GM18498 (cell line): ENCODE results near the gene UBE3A.
"Not testable (repeated sequence)": the region's sequence is repeated elsewhere in the genome, so short reads cannot be mapped to it uniquely, and the experiment has no call there.

Experiments
- ATAC-seq: cut with Tn5 transposase; IDR thresholded peaks from one replicate; pipeline ENCODE4 v1.9.1; 2021; ENCODE audit warnings: mild to moderate bottlenecking, moderate library complexity; ENCODE audit not compliant: unreplicated experiment

The UBE3A gene

DNA sequence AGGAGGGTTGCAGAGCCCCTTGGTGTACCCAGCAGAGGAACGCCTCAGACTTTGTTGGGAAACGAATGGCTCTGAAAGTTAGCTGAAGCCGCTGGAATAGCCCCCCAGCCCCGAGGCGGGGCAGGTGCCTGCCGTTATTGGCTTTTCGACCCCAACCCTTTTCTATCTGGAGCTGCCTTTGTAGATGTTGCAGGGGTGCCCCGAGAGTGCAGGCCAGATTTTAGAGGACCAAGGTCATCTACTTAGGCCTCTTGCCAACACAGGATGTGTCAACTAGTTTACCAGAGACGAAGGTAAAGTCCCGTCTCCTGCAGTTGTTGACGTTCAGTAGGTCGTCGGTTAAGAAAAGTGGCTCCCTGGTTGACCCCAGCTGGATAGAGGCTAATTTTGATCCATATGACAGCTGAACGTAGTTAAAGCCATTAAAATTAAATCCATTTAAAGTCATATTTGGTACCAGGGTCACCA lies 579 bp upstream of the UBE3A start:
- peak; percentile 13 for ATAC-seq

DNA sequence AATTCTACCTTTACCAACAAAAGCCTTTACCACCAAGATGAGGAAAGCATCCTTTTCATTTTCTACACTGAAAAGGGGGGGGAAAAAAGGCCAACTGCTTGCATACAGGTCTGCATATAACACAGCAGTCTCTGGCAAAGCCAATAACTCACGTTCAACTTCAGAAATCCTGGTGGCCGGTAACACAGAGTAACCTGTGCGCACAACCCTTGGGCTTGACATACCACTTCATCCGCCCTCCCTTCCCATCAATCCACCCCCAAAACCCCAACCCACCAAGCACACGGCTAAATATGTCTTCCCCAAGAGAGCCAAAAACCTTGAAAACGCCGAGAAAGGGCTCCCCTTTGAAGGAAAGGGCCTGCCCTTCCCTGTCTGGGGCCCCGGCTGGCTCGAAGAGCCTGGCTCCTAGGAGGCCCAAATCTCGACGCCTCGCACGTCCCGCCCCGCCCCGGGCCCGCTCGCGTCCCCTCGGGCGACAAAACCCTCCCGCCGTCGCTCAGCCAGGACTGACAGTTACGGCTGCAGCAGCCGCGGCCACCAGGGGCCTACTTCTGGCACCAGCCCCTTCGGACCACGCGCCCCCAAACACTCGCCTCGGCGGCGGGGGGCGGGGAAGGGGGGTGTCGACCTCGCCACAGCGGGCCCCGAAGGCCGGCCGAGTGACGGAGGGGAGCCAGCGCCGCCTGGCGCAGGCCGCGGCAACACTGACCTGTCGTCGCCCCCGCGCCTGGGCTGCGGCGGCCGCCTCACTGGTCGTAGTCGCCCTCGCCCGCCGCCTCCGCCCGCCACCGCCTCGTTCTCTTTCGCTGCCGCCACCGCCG lies 835 bp downstream of the UBE3A start:
- ATAC-seq, result peak; percentile 50

DNA sequence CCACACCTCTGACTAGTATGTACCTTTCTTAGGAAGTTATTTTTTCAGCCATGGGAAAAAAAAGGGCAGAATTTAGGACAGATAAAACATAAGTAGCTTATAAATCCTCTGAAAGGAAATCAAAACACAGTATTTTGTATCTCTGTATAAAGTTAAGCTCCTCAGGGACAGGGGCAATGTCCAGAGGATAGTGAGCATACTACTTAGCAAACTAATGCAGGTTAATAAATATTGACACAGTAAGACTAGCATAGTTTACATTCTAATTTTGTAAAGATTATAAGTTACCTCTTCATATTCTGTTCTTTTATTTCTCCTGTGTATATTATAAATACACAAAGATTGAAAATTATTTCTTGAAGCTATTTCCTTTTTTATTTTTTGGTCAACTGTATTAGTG lies 2.1 kb downstream of the UBE3A start:
- no peak for ATAC-seq

DNA sequence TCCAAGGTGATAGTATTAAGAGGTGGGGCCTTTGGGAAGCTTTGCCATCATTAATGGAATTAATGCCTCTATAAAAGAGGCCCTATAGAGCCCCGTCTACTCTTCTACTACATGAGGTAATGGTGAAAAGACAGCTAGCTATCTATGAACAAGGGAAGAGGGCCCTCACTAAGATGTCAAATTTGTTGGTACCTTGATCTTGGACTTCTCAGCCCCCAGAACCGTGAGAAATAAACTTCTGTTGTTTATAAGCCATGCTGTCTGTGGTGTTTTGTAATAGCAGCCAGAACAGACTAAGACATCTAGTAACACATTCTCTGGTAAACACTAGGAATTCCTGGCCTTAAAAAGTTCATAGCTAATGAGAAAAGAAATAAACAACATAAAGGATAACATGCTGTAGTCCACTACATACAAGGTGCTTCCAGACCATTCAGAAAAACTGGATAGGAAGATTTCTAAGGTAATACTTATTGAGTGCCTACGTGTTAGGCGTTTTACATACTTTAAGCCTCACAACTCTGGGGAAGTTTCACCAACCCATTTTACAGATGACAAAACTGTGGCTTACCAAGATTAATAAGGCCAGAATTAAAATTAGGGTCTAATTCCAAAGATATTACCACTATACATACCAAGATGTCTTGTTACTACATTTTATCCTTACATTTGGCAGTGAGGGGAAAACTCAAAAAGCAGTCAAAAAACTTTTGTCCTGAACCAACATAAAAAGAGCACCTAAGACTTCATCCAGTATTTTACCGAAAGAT lies 3.2 kb downstream of the UBE3A start:
- ATAC-seq, result no peak

DNA sequence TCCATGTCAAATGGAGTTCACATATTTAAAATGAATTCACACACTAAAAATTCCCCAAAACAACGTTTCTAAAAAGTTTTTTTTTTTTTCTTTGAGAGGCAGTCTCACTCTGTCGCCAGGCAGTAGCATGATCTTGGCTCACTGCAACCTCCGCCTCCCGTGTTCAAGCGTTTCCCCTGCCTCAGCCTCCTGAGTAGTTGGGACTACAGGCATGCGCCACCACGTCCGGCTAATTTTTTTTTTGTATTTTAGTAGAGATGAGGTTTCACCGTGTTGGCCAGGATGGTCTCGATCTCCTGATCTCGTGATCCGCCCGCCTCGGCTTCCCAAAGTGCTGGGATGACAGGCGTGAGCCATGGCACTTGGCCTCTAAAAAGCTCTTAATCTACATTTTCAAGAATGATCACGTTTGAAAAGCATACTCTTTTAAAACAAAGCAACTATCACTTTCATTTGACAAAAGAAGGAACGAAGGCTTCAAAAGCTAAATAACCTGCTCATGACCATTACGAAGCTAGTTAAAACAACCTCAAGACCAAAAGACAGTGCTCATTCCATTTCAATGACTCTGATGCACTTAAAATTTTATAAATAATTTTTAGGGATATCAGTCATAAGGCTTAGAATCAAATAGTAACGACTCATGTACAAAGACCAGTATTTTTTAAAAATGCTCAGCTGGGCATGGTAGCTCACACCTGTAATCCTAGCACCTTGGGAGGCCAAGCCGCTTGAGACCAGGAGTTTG lies 5.5 kb downstream of the UBE3A start:
- no peak for ATAC-seq

DNA sequence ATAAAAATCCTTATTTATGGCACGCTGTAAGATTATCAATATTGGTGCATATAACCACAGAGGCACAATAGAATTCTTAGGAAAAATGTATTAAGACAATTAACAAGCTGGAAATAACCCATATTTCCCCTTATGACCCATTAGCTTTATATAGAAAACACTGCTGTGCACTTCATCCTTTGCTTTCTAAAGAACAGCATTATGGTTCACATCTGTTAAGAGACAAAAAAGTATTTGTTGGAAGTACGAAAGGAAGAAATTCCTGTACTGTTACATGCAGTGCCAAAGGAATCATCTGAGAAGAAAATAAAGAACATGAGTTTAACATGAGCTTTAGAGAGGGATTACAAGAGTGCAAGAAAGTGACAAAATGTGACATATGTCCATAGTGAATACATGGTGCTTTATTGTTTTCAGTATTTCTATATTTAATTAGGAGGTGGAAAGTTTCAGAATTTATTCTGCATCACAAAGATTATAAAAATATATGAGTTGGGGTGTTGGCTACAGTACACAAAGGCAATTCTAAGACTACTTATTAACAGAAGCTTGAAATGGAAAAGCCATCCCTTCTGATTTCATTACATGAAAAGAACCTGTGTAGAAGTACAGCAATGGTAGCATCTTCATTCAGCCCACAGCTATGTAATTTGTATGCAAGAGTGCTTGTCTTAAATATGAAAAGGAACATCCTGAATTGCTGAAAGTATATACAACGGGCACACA lies 6.8 kb downstream of the UBE3A start:
- no peak for ATAC-seq

DNA sequence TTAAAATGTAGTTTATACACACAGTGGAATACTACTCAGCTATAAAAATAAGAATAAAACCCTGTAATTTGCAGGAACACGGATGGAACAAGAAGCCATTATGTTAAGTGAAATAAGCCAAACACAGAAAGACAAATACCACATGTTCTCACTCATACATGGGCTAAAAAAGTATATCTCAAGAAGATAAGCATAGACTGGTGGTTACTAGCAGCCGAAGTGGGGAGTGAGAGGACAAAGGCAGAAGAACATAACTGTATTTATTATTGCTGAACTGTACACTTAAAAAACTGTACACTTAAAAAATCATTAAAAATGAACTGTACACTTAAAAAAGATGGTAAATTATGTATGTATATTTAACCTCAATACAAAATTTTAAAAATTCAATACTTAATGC lies 11.0 kb downstream of the UBE3A start:
- ATAC-seq, result no peak

DNA sequence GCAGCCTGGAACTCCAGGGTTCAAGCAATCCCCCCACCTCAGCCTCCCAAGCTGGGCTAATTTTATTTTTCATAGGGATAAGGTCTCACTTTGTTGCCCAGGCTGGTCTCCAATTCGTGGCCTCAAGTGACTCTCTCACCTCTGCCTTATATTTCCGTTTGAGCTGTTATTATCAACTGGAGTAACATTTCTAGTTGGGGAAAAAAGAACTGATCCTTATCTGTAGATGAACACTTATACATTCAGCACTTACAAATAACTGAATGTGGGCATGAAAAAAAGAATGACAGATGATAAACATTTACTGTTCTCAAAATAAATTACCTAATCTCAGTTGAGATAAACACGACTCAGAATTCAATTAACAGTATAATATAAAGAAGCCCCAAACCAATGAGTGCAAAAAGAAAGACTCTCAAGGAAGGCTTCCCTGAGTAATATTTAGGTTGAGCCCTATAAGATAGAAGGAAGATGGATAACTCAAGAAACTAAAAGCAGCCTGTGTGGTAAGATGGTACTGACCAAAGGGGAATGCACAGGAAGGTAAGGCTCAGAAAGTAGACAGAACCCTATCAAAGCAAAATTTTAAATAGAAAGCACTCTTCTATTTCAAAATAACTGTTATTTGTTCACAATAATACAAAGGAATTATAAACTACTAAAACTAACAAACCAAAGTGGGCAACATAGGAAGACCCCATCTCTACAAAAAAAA lies 11.8 kb downstream of the UBE3A start:
- no peak for ATAC-seq

DNA sequence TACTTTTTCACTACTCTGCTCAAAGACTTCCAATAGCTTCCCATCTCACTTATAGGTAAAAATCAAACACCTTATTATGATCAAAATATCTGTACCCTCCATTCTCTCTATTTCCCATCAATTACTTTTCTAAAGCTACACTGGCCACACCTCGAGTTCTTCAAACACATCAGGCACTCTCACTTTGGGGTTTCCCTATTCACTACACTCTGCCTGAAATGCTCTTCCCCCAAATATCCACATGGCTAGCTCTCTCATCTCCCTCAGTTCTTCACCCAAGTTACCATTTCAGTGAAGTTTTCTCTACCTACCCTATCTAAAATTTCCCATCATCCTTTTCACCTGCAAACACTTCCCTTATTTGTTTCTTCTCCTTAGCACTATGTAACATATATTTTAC lies 14.8 kb downstream of the UBE3A start:
- ATAC-seq, result no peak

DNA sequence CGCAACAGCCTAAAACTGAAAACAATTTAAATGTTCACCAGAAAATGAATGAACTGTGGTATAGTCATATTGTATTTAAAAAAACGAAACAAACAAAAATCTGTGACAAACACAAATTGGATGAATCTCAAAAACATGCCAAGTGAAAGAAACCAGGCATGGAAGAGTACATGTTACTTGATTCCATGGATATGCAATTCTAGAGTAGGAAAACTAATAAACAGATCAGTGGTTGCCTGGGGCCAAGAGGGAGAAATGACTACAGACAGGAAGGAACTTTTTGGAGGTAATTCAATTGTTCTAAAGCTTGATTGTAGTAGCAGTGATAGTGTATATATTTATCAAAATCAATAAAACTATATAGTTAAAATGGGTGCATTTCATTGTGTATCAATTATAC lies 16.8 kb downstream of the UBE3A start:
- ATAC-seq, result no peak

DNA sequence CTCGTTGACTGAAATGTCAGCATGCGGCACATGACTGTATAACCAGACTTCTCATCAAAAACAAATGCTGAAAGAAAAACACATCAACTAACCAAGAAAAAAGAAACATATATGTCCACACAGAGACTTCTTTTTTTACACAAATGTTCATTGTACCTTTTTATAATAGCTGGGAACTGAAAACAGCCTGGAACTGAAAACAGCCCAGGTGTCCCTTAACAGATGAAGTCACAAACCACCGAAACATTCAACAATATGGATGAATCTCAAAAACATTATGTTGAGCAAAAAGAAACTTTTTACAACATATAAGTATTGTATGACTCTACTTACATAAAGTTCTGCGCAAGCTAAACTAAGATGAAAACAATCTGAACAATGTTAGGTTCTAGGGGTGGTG lies 20.6 kb downstream of the UBE3A start:
- no peak for ATAC-seq

DNA sequence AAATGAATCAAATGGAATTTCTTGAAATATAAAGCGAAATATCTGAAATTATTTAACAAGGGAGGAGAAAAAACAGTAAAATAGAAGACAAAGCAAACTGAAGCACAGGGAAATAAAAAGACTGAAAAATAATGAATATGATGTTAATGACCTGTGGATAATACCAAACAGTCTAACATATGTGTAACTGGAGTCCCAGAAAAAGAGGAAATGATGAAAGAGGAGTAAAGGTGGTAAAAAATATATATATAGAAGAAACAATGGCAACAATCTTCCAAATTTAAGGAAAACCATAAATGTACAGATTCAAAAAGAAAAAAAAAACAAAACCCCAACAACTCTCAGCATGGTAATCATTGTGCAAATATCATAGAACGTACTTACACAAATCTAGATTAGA lies 21.2 kb downstream of the UBE3A start:
- no peak for ATAC-seq

DNA sequence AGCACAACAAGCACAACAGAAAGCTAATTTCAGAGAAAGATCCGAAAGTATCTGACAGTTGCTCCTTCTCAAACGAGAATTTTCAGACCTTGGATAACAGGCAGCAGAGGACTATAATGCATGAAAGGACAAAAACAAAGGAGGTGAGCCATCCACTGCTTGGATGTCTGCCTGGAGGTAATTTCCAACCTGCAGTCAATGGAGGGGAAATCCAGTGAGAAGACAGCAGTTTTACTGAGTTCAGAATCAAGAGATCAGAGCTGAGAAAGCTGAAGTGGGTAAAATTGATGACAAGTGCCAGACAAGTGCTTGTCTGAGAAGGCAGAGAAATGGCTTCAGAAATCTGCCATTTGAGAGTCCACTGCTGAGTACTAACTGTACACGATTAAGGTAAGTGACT lies 22.1 kb downstream of the UBE3A start:
- no peak for ATAC-seq

DNA sequence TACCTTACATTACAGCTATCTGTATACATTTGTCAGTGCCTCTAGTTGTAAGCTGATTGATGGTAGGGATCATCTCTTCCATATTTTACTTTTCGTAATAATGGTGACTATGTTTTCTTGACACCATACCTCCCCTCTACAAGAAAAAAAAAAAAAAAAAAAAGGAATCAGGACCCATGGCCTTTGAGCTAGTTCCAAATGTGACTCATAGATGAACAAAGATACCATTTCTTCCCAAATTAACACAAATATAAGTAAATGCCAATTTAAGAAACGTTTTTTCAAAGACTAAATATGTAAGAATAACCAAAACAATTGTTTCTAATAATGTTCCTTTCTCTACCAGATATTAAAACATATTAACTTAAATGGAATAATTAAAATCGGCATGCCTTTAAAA lies 23.1 kb downstream of the UBE3A start:
- ATAC-seq, result no peak

DNA sequence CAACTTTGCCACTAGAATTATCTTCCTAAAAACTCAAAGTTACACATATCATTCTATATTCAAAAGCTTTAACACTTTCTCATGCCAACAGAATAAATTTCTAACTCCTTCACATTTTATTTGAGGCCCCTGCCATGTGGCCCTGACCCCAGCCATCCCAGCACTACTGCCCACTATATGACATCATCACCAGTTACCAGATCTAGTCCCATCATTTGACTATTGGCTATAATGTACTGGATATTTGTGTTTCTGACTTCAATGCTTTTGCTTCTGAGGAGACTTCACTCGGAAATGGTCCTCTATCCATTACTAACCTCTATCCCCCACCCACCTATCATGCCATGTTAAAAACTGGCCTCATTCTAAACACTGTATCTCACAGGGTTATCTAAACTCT lies 23.6 kb downstream of the UBE3A start:
- no peak for ATAC-seq

DNA sequence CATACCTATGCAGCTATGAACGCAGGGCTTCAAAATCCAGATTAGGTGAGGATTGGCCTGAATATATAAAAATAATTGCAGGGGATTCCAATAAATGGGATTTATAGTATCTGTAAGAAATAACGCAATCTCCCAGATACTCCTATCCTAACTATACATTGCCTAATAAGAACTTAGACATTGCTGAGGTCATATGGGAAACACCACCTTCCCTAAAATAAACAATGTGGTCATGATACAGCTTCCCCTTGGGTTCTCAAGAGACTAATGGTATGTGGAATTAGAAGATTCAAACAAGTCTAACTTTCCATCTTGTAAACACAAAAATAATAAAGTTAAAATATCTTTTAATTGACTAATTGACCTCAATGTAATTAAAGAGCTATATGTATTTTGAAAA lies 28.2 kb downstream of the UBE3A start:
- ATAC-seq, result no peak

DNA sequence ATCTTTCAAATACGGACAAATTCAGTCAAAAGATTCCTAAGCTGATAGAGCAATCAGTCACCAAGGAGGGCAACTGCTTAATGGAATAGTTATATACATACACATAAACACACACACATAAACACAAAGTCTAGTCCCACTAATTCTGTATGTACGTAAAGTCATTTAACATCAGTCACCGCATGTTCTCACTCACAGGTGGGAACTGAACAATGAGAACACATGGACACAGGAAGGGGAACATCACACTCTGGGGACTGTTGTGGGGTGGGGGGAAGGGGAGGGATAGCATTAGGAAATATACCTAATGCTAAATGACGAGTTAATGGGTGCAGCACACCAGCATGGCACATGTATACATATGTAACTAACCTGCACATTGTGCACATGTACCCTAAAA lies 29.1 kb downstream of the UBE3A start:
- not testable (repeated sequence) for ATAC-seq

DNA sequence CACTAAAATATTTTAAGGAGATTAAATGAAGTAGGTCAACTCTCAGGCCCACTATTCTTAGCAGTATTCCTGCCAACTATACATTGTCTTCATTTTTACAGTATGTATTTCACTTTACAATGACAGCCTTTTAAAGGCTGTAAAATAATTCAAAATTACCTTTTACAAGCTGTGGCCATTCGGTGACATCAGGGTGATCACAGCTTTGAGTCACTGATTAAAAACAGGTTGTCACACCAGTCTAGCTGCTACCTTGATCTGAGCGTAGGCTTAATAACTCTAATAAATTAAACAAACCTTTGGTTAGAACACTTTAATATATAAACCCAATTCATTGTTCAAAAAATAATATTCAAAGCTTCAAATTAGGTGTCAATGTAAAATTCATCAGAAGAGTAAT lies 29.9 kb downstream of the UBE3A start:
- ATAC-seq, result no peak

DNA sequence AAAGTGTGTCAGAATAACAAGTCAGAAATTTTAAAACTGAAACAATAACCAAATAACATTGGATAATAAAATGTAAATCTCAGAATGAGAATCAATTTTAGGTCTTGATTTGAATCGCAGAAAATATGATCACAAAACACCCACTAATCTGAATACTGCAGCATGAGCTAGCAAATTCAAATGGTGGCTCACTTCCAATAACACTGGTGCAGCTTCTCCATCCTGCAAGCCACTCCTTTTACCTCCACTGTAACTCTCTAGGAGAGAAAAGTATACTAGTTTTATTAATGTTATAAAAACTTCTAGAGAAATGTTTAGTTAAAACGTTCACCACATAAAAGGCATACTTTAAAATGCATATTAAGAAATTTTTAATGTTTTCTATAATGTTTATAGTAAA lies 30.4 kb downstream of the UBE3A start:
- no peak for ATAC-seq

DNA sequence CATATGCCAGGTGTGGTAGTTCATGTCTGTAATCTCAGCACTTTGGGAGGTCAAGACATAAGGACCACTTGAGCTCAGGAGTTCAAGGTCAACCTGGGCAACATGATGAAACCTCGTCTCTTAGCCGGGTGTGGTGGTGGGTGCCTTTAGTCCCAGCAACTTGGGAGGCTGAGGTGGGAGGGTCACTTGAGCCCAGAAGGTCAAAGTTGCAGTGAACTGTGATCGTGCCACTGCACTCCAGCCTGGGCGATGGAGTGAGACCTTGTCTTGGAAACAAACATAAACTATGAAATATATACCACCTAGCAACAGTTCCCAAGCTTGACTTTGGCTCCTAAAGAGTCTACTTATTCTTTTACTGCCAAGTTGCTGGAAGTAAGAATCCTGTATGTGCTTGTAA lies 30.9 kb downstream of the UBE3A start:
- no peak for ATAC-seq
